ENCODE results near the gene PRR33. TPM values are rescaled to one million over a fixed set of nuclear protein-coding genes. Genes with fewer than 3 reads are reported as not detected.
A peak's percentile ranks its signal among the peaks of the same experiment; 100 is the strongest.

Gene PRR33
- total RNA-seq, 4 donors from 2014 or later: not detected

GRCh38 chr11:1915795-1916131, 24.1 kb upstream of the PRR33 start:
- H3K36me3 ChIP-seq: no peaks in the 10 kb centered on the region

GRCh38 chr11:1913271-1914060, 21.8 kb upstream of the PRR33 start:
- H3K27ac ChIP-seq: no peak overlapping the region
- H3K27me3 ChIP-seq: no peaks in the 10 kb centered on the region
- H3K9me3 ChIP-seq: no peaks in the 10 kb centered on the region
- ATAC-seq: no peak
- H3K4me3 ChIP-seq: no peak overlapping the region
- H3K4me1 ChIP-seq: peaks cover 0 to 11% (median 6%) of the 10 kb centered on the region in 3 donors
- no peak for TF ChIP-seq POLR2A (IDR thresholded peaks at IDR 0.05)
- TF ChIP-seq CTCF (IDR thresholded peaks at IDR 0.05): no peak
- TF ChIP-seq EP300 (IDR thresholded peaks at IDR 0.05): no peak
- no peak for TF ChIP-seq POLR2AphosphoS5 (IDR thresholded peaks at IDR 0.05)
- WGBS, 2 donors (ENCODE audit: low coverage in 1 of 2): 91 to 95% methylated on average over 9 to 20 of the region's 31 CpGs
- H3K36me3 ChIP-seq: no peaks in the 10 kb centered on the region

More at GRCh38 chr11:1915795-1916131, 24.1 kb upstream of the PRR33 start:
- TF ChIP-seq EP300 (IDR thresholded peaks at IDR 0.05) (no peak), POLR2A (IDR thresholded peaks at IDR 0.05) (no peak), CTCF (IDR thresholded peaks at IDR 0.05) (no peak), POLR2AphosphoS5 (IDR thresholded peaks at IDR 0.05) (no peak)
- Histone ChIP-seq H3K9me3 (no peaks in the 10 kb centered on the region), H3K4me3 (no peak overlapping the region), H3K27me3 (peaks cover 6% of the 10 kb centered on the region), H3K4me1 (peaks cover 0 to 4% (median 2%) of the 10 kb centered on the region in 3 donors), H3K27ac (no peak overlapping the region)
- 74 to 87% methylated on average over 2 of the region's 2 CpGs for WGBS, 2 donors (ENCODE audit: low coverage in 1 of 2)
- no peak for ATAC-seq

- no peak overlapping the region for H3K27ac ChIP-seq
- H3K36me3 ChIP-seq: no peaks in the 10 kb centered on the region
- H3K4me1 ChIP-seq: peaks cover 0 to 20% (median 4%) of the 10 kb centered on the region in 3 donors
- H3K9me3 ChIP-seq: no peaks in the 10 kb centered on the region
- no peak for ATAC-seq
- no peak for TF ChIP-seq POLR2A (IDR thresholded peaks at IDR 0.05)
- H3K4me3 ChIP-seq: no peak overlapping the region
- 74 to 77% methylated on average over 10 to 13 of the region's 13 CpGs for WGBS, 2 donors (ENCODE audit: low coverage in 1 of 2)
- no peaks in the 10 kb centered on the region for H3K27me3 ChIP-seq
Measured at GRCh38 chr11:1912289-1912878, 20.7 kb upstream of the PRR33 start.

- H3K9me3 ChIP-seq: no peaks in the 10 kb centered on the region
- no peak for ATAC-seq
- H3K4me1 ChIP-seq: peaks cover 0 to 31% (median 2%) of the 10 kb centered on the region in 3 donors
- H3K36me3 ChIP-seq: no peaks in the 10 kb centered on the region
- H3K4me3 ChIP-seq: no peak overlapping the region
- peak overlapping the region in 3 of 4 donors; percentile 57 to 77 (median 63) for H3K27ac ChIP-seq
- WGBS, 2 donors (ENCODE audit: low coverage in 1 of 2): 93 to 96% methylated on average over 4 to 7 of the region's 7 CpGs
- no peak for TF ChIP-seq EP300 (IDR thresholded peaks at IDR 0.05)
- TF ChIP-seq POLR2AphosphoS5 (IDR thresholded peaks at IDR 0.05): no peak
- no peak for TF ChIP-seq POLR2A (IDR thresholded peaks at IDR 0.05)
- no peak for TF ChIP-seq CTCF (IDR thresholded peaks at IDR 0.05)
- no peaks in the 10 kb centered on the region for H3K27me3 ChIP-seq
Measured at GRCh38 chr11:1909524-1909923, 17.8 kb upstream of the PRR33 start.

- no peaks in the 10 kb centered on the region for H3K27me3 ChIP-seq
- 12 to 20% methylated on average over 7 to 9 of the region's 9 CpGs for WGBS, 2 donors (ENCODE audit: low coverage in 1 of 2)
- peak overlapping the region in 3 of 4 donors; percentile 57 to 77 (median 63) for H3K27ac ChIP-seq
- H3K36me3 ChIP-seq: no peaks in the 10 kb centered on the region
- no peak for ATAC-seq
- H3K4me1 ChIP-seq: peaks cover 0 to 31% (median 2%) of the 10 kb centered on the region in 3 donors
- no peaks in the 10 kb centered on the region for H3K9me3 ChIP-seq
- H3K4me3 ChIP-seq: peak overlapping the region in 1 of 2 donors; percentile 1
- TF ChIP-seq POLR2A (IDR thresholded peaks at IDR 0.05): no peak
- no peak for TF ChIP-seq POLR2AphosphoS5 (IDR thresholded peaks at IDR 0.05)
- no peak for TF ChIP-seq EP300 (IDR thresholded peaks at IDR 0.05)
- no peak for TF ChIP-seq CTCF (IDR thresholded peaks at IDR 0.05)
Measured at GRCh38 chr11:1908618-1909017, 16.9 kb upstream of the PRR33 start.
